Stimulated activated CD4-positive, alpha-beta T cell treated with anti-CD3 and anti-CD28 coated beads, Interleukin-2, amount 100 ng/mL, for 48 hours (primary cell): ENCODE data around the gene ANKRD66.
"Not testable (repeated sequence)": the region's sequence is repeated elsewhere in the genome, so short reads cannot be mapped to it uniquely, and the experiment has no call there.

Experiments used
- DNase-seq, 2 donors: peaks; one replicate each; pipeline ENCODE4 v3.0.0-alpha.2; 2020

ANKRD66 gene

GRCh38 chr6:46746696-46747095 is at the start of gene ANKRD66:
TSS of gene ANKRD66 (plus strand) at chr6:46746933. CDS start at chr6:46751949, 5,016 bp downstream.
- DNase-seq: no peak

- no peak for DNase-seq
Observed at GRCh38 chr6:46699970-46700369, 46.8 kb upstream of the ANKRD66 start.

GRCh38 chr6:46704562-46704961 is 42.2 kb upstream of the ANKRD66 start:
- DNase-seq: no peak

GRCh38 chr6:46706464-46706863 is 40.3 kb upstream of the ANKRD66 start:
- no peak for DNase-seq

- no peak for DNase-seq
Observed at GRCh38 chr6:46711491-46711890, 35.2 kb upstream of the ANKRD66 start.

GRCh38 chr6:46715141-46715540 is 31.6 kb upstream of the ANKRD66 start:
- no peak for DNase-seq

GRCh38 chr6:46719099-46719498 is 27.6 kb upstream of the ANKRD66 start:
- no peak for DNase-seq

GRCh38 chr6:46720401-46720800 is 26.3 kb upstream of the ANKRD66 start:
- no peak for DNase-seq

- no peak for DNase-seq
Observed at GRCh38 chr6:46729787-46730326, 16.9 kb upstream of the ANKRD66 start.

GRCh38 chr6:46730921-46731461 is 15.7 kb upstream of the ANKRD66 start:
- DNase-seq: no peak

GRCh38 chr6:46733341-46733801 is 13.4 kb upstream of the ANKRD66 start:
- DNase-seq: no peak

- no peak for DNase-seq
Observed at GRCh38 chr6:46734867-46735719, 11.6 kb upstream of the ANKRD66 start, which contains the start of gene PLA2G7. TSS of gene PLA2G7 (minus strand) at chr6:46735375. CDS start at chr6:46722891, 12,484 bp downstream.

- no peak for DNase-seq
Observed at GRCh38 chr6:46735720-46736031, 11.1 kb upstream of the ANKRD66 start.

GRCh38 chr6:46736906-46737305 is 9.8 kb upstream of the ANKRD66 start:
- no peak for DNase-seq

- no peak for DNase-seq
Observed at GRCh38 chr6:46741482-46741881, 5.3 kb upstream of the ANKRD66 start.

- DNase-seq: no peak
Observed at GRCh38 chr6:46741910-46742309, 4.8 kb upstream of the ANKRD66 start.

GRCh38 chr6:46743425-46744158 is 3.1 kb upstream of the ANKRD66 start:
- DNase-seq: no peak

- DNase-seq: not testable (repeated sequence)
Observed at GRCh38 chr6:46744159-46744725, 2.5 kb upstream of the ANKRD66 start.

GRCh38 chr6:46745973-46746372 is 760 bp upstream of the ANKRD66 start:
- no peak for DNase-seq

GRCh38 chr6:46748940-46749503 is 2.3 kb downstream of the ANKRD66 start:
- DNase-seq: no peak

GRCh38 chr6:46749731-46750130 is 3.0 kb downstream of the ANKRD66 start:
- DNase-seq: no peak

- DNase-seq: no peak
Observed at GRCh38 chr6:46751658-46752057, 4.9 kb downstream of the ANKRD66 start.

GRCh38 chr6:46755865-46756264 is 9.1 kb downstream of the ANKRD66 start:
- DNase-seq: no peak
